Measurements from ENCODE around the gene FBXL17.
"Not testable (repeated sequence)": the region's sequence is repeated elsewhere in the genome, so short reads cannot be mapped to it uniquely, and the experiment has no call there.

The FBXL17 gene

DNA sequence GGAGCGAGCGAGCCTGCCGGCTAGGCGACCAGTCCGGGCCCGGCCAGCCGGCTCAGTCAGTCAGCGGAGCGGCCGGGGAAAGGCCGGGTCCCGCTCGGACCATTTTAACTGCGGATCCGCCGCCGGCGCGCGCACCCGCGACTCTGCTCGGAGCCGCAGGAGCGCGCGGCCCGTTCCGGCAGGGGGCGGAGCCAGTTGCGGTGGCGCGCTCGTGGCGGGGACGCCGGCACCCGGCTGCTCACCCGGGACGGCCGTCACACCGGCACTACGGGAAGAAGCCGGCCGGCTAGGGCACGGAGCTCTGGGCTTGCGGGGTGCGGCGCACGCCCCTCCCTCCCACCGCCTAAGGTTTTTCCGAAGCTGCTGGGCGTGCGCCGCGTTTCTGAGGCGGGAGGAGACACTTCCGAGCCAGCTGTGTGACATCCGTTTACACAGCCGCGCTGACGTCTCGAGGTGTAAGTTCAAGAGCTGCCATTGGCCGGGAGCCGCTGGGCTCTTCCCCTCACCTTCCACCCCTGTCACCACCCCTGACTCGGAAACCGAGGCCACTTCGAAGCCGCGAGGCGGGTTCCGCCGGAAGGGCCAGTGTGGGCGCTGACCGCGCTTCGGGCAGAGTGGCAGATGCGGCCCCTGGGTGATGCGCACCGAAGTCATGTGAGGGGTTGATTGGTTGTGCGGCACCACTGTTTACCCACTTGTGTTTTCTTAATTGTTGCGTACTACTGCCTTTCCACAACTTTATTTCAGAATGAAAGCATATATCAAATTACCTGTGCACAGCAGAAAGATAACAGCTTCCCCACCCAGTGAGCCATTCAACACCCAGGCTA, at the start of gene FBXL17:
FBXL17 (minus strand) TSS at position 145 of the 830 bp plus-strand sequence.
- peak; percentile 94 for DNase-seq (ENCODE audit: low read depth)

DNA sequence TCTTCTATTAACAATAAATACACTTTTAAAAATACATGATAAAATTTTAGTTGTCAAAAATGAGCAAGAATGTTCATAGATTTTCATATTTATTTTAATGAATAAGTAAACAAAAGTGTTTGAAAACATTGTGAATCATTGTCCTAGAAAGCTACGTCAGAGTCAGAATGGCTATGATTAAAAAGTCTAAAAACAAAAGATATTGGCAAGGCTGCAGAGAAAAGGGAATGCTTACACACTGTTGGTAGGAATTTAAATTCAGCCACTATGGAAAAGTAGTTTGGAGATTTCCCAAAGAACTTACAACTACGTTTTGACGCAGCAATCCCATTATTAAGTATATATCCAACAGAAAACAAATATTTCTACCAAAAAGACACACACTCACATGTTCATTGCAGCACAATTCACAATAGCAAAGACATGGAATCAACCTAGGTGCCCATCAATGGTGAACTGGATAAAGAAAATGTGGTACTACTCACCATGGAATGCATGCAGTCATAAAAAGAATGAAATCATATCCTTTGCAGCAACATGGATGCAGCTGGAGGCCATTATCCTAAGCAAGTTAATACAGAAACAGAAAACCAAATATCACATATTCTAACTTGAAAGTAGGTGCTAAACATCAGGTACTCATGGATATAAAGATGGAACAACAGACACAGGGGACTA, 49.2 kb upstream of the FBXL17 start:
- peak; percentile 62 for DNase-seq (ENCODE audit: low read depth)

DNA sequence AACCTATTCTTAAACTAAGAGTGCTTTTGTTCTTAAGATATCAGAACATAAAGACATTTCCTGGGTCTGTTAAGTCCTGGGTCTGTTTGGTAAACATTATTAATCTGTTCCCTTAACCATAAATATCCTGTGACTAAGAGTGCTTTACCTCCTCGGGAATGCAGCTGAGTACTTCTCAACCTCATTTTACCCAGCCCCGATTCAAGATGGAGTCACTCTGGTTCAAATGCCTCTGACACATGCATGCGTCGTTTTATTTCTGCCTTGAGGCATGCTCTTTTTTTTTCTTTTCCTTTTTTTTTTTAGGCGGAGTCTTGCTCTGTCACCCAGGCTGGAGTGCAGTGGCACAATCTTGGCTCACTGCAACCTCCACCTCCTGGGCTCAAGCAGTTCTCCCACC, 39.8 kb upstream of the FBXL17 start:
- DNase-seq (ENCODE audit: low read depth) = peak; percentile 38

DNA sequence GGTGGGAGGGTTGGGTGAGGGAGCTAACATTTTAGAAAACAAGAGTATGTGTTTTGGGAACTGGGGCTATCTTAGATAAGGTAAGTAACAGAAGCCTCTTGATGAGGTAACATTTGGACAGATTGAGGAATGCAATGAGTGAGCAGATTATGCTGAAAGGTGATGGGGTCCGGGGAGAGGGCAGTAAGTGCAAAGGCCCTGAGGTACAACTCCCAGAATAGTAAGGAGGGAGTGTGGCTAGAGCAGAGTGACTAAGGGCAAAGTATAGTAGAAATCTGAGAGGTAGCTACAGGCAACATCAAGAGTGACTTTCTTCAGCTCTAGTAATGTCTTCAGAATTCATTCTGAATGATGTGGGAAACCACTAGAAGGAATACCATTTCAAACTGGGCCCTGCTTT, 38.9 kb upstream of the FBXL17 start:
- no peak for DNase-seq (ENCODE audit: low read depth)

DNA sequence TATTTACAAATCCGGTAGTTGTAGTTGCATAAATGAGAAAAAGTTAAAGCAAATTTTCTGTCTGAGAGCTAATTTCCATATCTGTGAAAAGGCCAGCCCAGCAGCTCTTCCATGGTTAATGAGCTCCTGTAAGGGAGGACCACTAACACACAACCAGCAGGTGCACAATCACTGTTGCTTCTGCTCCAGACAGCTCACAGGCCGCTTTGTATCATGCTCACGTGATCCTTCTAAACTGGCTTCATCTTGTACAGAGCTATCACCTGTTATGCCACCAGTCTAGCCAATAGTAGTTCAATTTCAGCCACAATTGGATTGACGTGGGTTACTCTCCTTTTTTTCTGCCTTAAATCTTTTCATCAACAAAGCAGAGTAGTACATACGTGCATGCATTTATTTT, 38.3 kb upstream of the FBXL17 start:
- DNase-seq (ENCODE audit: low read depth) = no peak

DNA sequence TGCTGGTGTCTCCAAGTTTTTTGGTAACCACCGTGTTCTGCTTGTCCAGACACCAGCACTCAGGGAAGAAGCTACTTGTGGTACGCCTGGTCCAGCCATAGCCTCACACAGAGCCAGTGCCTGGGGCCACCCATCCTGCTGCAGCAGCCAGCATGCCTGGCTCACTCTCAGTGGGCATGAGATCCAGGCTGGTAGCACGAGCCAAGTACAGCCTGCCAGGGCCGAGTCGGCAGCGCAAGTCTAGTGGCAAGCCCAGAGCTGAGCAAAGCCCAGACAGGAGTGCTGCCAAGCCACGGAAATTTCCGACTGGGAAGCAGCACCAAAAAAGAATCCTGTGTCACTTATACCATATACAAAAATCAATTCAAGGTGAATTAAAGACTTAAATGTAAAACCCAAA, 36.3 kb upstream of the FBXL17 start:
- no peak for DNase-seq (ENCODE audit: low read depth)

DNA sequence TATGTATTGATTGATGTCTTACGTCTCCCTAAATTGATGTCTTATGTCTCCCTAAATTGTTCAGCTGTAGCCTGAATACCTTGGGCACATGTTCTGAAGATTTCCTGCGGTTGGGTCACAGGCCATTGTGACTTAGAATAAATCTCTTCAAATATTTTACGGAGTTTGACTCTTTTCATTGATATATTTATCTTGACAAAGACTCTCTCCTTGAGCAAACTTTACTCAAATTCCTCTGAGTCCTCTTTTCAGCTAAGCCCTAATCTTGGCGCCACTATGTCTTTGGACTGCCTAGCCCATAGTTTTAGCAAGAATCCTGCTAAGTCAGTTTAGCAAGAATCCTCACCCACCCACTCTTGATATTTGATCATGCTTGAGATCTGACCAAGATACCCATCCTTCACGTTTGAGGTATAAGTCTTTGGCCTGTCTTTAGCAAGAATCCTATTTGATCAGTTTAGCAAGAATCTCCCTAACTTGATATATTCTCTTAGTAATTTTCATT, 35.3 kb upstream of the FBXL17 start:
- DNase-seq (ENCODE audit: low read depth) = no peak

DNA sequence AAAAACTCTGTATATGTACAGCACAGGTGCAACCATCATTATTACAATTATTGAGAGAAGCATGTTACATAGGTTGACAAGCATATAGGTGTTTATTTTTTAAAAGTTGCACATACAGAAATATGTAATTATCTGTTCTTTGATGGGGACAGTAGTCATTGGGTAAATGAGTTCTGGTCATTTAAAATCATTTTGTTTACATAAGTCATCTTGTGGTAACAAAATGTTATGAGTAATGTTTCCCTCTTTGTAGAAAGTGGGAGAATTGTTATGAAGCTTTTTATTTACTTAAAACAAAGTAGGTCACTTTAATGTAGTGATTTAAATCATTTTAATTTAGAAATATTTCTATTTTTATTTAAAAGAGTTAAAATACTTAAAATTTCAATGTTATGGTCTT, 33.8 kb upstream of the FBXL17 start:
- DNase-seq (ENCODE audit: low read depth) = no peak

DNA sequence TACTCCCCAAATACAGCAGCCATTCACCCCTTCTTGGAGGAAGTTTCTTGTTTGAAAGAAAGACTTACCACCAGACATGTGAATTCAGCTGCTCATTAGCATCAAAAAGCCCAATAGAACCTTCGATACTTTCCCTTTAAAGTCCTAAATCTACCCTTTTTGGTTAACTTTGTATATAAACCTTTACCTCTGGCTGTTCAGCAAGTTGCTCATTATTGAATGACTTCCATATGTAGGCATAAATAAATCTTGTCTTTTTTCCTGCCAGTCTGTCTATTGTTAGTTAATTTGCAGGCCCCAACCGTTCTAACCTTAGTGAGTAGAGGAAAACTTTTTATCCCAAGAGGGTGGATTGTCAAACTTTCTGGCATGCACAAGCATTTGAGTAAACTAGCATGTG, 27.9 kb upstream of the FBXL17 start:
- no peak for DNase-seq (ENCODE audit: low read depth)

DNA sequence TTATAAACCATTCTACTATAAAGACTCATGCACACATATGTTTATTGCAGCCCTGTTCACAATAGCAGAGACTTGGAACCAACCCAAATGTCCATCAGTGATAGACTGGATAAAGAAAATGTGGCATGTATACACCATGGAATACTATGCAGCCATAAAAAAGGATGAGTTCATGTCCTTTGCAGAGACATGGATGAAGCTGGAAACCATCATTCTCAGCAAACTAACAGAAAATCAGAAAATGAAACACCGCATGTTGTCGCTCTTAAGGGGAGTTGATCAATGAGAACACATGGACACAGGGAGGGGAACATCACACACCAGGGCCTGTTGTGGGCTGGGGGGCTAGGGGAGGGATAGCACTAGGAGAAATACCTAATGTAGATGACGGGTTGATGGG, 23.3 kb upstream of the FBXL17 start:
- not testable (repeated sequence) for DNase-seq (ENCODE audit: low read depth)

DNA sequence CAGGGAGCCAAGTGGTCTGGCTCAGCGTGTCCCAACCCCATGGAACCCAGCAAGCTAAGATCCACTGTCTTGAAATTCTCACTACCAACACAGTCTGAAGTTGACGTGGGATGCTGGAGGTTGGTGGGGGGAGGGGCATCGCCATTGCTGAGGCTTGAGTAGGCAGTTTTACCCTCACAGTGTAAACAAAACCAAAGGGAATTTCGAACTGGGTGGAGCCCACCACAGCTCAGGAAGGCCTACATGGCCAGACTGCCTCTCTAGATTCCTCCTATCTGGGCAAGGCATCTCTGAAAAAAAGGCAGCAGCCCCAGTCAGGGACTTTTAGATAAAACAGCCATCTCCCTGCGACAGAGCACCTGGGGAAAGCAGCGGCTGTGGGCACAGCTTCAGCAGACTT, 17.1 kb upstream of the FBXL17 start:
- DNase-seq (ENCODE audit: low read depth) = no peak

DNA sequence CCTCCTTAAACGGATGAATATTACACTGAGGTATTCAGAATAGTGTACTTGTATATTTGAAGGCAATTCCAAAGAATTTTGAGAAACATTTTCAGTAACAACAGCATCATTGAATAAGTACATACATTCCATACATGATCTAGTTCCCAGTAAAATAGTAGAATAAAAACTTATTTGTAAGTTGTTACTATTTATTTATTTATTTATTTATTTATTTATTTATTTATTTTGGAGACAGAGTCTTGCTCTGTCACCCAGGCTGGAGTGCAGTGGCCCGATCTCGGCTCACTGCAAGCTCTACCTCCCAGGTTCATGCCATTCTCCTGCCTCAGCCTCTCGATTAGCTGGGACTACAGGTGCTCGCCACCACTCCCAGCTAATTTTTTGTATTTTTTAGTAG, 14.9 kb upstream of the FBXL17 start:
- DNase-seq (ENCODE audit: low read depth) = not testable (repeated sequence)

DNA sequence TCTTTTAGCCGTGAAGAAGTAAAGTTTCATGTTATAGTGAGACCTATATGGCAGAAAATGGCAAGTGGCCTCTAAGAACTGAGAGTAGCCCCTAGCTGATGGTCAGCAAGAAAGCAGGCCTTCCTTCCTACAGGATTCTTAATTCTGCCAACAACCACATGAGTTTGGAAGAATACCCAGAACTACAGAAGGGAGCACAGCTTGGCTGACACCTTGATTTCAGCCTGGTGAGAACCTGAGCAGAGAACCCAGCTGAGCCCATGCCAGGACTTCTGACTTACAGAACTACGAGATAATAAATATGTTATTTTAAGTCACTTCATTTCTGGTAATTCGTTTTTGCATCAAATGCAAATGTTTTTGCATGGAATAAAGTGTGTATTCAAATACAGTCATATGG, 5.9 kb upstream of the FBXL17 start:
- DNase-seq (ENCODE audit: low read depth) = no peak

DNA sequence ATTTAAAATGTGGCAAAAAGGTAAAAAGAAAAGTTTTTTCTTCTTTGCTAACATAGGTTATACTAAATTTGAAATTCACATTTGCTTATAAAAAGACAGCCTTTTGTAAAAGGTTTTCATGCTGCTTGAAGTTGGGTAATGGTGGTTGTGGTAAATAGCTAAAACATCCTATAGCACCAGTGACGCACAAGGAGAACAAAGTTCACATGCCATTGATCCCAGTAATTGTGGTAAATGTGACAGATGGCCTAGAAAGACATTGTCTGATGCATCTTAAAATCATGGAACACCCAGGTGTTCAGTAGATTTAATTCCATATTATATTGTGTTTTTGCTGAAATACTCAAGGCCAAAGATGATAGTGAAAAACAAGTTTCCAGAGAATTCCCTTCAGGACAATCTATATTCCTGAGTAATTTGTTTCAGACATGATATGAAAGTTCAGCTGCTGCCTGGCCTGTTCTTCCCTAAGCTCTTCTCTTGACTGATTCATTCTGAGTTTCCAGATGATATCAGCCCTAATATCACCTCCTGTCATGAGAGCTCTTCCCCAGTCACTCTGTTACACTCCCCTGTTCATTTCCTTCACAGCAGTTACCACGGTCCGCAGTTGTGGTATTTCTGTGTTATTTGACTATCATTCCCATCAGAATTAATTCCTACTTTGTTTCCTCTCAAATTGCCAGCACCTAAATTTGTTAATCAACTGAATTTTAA, 4.6 kb upstream of the FBXL17 start:
- peak; percentile 43 for DNase-seq (ENCODE audit: low read depth)

DNA sequence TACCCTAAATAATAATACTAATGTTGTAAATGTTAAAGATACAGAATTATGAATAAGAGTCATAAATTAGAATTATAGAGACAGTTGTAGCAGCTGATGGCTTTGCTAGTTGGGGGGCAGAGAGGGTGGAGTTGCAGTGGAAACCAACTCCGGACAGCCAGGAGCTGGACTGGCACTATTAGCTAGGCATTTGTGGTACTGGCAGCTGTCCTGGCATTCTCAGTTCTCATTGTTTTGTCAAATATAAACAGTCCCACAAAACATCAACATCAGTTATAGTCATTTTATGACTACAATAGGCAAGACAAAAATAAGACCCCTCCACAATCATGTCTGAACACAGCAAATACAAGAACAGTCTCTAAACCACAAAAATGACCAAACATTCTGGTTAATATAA, 2.8 kb upstream of the FBXL17 start:
- no peak for DNase-seq (ENCODE audit: low read depth)

DNA sequence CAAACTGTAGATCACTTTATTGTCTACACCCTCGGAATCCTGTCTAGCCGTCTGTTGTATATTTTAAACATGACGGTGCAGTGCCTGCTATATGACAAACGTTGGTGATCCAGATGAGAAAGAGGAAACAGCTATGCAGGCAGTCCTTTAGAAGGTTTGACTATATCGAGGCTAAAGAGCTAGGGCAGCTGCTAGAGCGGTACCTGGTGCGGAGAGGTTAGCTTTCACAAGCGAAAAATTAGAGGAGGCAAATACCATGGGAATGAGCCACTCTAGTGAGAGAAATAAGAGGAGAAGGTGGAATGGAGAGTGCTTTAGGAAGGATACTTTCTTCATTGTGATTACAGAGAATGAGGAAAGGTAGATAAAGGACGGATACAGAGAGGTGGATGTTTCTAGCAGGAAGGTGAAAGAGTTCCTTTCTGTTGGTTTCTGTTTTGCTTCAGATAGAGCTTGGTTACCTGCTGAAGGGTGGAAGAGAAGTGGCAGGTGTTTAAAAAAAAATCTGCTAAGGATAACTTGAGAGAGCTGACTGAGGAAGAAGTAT, 959 bp upstream of the FBXL17 start:
- no peak for DNase-seq (ENCODE audit: low read depth)

DNA sequence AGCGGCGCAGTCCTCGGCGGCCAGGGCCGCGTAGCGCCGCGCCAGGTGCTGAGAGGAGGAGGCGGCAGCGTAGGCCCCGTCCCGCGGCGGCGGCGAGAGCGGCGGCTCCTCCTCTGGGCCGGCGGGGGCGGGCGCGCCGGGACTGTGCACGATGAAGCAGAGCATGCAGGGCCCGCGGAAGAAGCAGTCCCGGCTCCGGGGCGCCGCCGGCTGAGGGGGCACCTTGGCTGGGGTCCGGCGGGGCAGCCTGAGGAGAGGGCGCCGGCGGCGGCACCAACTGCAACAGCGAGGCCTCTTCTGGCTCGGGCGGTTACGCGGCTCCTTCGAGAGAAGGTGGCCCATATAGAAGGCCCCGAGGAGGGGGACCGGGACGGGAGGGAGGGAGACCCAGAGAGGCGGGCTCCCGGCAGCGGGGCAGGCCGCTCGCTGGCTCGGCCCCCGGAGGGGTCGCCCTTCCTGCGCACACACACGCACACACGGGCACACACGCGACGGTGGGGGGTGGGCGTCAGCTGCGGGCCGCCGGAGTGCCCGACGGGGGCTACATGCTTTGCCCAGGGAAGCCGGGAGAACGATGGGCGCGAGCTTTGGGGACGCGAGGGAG, 446 bp downstream of the FBXL17 start:
- DNase-seq (ENCODE audit: low read depth) = peak; percentile 72

DNA sequence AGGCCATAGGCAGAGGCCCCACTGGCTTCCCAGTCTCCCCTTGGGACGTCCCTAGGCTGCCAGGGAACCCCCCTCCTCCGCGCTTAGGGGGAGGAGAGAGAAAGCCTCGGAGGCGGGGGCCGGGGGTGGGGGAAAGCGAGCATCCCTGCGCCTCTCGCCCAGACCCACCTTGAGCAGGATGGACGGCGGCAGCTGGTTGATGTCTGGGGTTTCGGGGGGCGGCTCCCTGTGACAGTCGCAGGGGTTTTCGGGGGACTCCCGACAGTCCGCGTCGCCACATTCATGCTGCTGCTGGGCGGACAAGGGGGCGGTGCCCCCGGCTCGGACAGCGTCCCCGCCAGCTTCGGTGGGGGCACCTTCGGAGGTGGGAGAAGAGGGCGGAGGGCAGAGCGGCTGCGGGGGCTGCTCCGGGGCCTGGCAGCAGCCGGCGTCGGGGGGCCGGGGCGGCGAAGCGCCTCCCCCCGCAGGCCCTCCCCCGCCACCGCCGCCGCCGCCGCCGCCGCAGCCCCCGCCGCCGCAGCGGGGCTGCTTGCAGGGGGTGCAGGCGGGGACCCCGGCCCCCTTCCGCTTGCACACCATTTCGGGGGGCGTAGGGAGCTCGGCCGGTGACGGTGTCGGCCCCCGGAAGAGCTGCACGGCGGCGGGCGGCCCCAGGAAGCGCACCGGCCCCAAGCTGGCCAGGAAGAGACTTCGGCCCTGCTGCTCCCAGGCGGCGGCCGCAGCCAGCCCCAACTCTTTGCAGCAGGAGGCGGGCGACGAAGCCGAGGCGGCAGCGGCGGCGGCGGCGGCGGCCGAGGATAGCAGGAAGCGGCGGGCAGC, 1.2 kb downstream of the FBXL17 start:
- DNase-seq (ENCODE audit: low read depth) = peak; percentile 27

DNA sequence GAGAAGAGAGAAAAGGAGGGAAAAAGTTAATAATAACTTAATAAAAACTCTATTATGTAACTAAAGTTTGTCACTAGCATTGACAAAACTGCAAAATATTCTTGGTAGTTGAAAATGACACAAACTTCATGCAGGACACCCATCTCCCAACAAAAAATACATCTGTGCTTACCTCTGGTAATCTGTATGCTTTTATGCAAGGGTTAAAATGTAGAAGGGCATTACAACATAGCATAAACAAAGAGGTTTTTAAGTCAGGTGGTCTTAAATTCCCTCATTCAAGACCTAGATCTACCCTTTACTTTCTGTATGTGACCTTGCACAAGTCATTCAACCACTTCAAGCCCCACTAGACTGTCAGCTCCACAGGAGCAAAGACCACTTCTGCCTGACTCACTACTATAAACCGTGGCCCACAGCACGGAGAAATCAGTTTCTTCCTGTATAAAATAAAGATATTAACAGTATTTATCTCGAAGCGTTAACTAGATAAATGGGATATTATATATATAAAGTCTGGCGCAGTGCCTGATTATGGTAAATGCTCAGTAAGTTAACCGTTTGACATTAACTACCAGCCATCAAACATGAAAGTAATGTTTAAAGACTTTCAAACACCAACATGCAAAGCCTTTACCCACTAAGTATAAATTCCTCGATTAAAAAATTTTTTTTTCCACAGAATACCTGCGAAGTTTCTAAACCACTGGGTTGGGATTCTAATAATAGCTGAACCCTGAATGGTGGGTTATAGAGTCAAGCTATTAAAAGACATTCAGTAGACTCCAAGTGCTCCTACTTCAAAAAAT, 2.0 kb downstream of the FBXL17 start:
- peak; percentile 29 for DNase-seq (ENCODE audit: low read depth)

DNA sequence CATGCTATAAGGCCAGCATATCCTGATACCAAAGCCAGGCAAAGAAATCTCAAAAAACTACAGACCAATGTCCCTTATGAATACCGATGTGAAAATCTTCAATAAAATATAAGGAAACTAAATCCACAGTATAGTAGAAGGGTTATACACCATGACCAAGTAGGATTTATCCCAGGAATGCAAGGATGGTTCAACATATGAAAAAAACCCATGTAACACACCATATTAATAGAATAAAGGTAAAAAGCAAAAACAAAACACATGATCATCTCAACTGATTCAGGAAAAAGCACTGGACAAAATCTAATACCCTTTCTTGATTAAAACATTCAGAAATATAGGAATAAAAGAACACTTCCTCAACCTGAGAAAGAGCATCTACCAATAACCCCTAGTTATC, 6.1 kb downstream of the FBXL17 start:
- DNase-seq (ENCODE audit: low read depth) = no peak

All from EH (cell line).